ENCODE measurements around the gene POR.
A peak's percentile ranks its signal among the peaks of the same experiment; 100 is the strongest.

POR gene

DNA sequence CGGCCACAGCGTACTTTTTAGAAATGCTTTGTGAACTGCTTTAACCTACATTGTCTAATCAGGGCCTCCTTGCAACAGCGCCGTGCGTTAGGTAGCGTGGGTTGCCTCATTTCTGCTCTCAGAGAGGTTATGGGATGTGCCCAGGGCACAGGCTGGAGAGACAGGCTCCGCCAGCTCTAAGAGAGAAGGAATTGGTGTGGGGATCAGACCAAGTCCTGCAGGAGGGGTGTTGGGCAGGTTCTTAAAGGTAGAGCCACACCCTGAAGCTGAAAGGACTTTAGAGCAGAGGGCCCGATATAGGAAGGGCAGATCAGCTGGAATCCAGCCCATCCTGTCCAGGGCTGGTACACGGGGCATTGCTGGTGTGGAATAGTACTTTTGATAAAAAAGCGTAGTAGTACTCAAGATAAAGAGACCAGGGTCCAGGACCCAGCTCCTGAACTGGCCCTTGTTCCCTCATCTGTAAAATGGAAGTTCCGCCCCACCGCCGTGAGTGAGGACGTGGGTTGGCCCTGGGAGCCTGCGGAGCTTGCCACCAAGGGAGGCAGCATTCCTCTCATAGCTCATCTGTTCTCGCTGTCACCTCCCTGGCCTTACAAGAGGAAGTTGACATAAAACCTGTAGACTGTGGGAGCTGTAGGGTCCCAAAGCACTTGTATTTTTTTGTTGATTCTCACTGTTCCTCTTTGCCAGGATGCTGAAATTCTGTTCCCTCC lies 42.2 kb downstream of the POR start:
- Mint-ChIP-seq H3K27me3 (no peaks in the 10 kb centered on the region), H3K4me1 (peaks cover 4% of the 10 kb centered on the region), H3K9me3 (no peaks in the 10 kb centered on the region), H3K27ac (ENCODE audit: low read depth) (no peak overlapping the region), H3K36me3 (ENCODE audit: insufficient read depth) (peaks cover 20% of the 10 kb centered on the region), H3K4me3 (no peak overlapping the region)
- ATAC-seq (replicated peaks; ENCODE audit: extremely low read depth, poor library complexity, severe bottlenecking) = no peak
- no peak for DNase-seq (ENCODE audit: low spot score in 2 of 2)

DNA sequence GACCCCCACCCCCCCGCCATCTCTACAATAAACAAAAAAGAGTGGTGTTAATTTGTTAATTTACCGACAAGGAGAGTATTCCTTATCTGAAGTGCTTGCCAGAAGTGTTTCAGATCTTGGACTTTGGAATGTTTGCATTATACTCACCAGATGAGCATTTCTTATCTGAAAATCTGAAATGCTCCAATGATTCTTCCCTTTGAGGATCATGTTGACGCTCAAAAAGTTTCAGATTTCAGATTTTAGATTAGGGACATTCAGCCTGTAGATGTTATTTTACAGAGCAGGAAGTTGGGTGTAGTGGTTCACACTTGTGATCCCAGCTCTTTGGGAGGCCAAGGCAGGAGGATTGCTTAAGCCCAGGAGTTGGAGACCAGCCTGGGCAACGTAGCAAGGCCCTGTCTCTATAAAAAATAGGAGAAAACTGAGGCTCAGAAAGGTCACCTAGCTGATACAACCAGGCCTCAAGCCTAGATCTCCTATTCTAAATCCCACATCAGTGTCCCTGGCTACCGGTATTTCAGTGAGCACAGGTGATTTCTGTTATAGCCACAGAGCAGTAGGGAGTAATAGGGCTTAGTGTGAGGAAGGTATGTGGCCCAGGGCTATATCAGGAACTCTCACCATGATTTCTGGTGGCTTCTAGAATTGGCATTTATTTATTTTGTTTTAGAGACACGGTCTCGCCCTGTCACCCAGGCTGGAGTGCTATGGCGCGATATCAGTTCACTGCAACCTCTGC lies 44.0 kb downstream of the POR start:
- Mint-ChIP-seq H3K36me3 (ENCODE audit: insufficient read depth) (peaks cover 22% of the 10 kb centered on the region), H3K27me3 (no peaks in the 10 kb centered on the region), H3K4me3 (no peak overlapping the region), H3K4me1 (peaks cover 10% of the 10 kb centered on the region), H3K27ac (ENCODE audit: low read depth) (no peak overlapping the region), H3K9me3 (no peaks in the 10 kb centered on the region)
- no peak for DNase-seq (ENCODE audit: low spot score in 2 of 2)
- ATAC-seq (replicated peaks; ENCODE audit: extremely low read depth, poor library complexity, severe bottlenecking) = no peak

DNA sequence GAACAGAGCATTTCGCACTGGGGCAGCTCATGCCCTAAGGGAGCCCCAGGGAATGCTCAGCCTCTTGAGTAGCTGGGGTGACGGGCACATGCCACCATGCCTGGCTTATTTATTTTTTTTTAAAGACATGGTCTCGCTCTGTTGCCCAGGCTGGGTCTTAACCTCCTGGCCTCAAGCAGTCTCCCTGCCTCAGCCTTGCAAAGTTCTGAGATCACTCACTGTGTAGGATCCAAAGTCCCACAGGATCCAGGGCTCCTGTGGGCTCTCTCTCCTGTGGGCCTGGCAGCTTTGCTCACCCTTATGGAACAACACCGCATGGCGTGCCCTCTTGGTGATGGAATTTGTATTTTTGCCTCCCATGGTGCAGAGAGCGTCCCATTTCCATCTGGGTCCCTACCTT lies 45.4 kb downstream of the POR start:
- peaks cover 7% of the 10 kb centered on the region for H3K4me1 Mint-ChIP-seq
- H3K4me3 Mint-ChIP-seq = no peak overlapping the region
- H3K27me3 Mint-ChIP-seq = no peaks in the 10 kb centered on the region
- no peaks in the 10 kb centered on the region for H3K9me3 Mint-ChIP-seq
- H3K27ac Mint-ChIP-seq (ENCODE audit: low read depth) = no peak overlapping the region
- ATAC-seq (replicated peaks; ENCODE audit: extremely low read depth, poor library complexity, severe bottlenecking) (no peak), DNase-seq (ENCODE audit: low spot score in 2 of 2) (no peak)
- H3K36me3 Mint-ChIP-seq (ENCODE audit: insufficient read depth) = peaks cover 15% of the 10 kb centered on the region

DNA sequence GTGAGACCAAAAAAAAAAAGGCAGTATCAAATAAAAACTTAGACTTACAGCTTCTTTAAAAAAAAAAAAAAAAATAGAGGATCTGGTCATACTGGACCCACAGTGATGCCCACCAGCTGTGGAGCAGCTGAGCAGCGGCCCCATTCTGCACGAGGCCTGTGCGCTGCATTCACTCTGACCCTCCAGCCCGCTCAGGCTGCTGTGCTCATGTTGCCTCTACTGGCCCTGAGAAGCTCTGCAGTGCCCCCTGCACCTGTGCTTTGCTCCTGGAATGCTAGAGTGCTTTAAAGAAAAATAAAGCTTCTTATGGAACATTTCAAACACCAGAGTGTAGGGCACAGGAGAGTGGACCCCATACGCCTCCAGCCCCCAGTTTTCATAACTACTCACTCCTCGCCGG lies 46.3 kb downstream of the POR start:
- H3K36me3 Mint-ChIP-seq (ENCODE audit: insufficient read depth) = peaks cover 10% of the 10 kb centered on the region
- ATAC-seq (replicated peaks; ENCODE audit: extremely low read depth, poor library complexity, severe bottlenecking) = no peak

DNA sequence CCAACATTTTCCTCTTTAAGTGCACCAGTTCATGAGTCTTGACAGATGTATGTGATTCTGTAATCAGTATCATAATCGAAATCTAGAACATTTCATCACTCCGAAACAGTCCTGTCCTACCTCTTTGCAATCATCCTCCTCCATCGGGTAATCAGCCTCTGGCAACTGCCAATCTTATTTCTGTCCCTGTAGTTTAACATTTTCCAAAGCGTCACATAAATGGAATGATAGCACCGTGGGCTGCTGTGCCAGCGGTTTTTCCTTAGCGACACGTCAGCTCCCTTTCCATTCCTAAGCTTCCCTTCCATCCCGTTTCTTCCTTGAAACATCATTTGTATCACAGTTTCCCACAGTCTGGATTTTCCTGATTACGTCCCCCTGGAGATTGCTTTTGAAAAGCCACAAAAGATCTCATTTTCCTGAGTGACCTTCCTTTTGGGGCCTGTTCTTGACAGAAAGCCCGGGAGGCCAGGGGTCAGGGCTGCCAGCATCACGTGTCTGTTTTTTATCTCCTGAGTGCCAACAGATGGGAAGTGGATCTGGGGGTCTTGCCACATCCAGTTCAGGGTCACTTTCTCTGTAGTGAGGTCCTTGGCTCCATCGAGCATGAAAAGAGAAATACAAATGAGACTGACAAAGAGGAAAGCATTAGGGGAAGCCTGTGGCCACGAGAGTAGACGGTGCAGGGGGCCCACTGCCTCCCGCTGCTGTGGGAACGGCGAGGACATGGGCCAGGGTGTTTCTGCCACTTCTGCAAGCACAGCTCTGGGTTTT lies 47.8 kb downstream of the POR start:
- peaks cover 12% of the 10 kb centered on the region for H3K36me3 Mint-ChIP-seq (ENCODE audit: insufficient read depth)

More for the DNA sequence above, 46.3 kb downstream of the POR start:
- no peak overlapping the region for H3K27ac Mint-ChIP-seq (ENCODE audit: low read depth)
- H3K9me3 Mint-ChIP-seq = no peaks in the 10 kb centered on the region
- DNase-seq (ENCODE audit: low spot score in 2 of 2) = no peak
- no peaks in the 10 kb centered on the region for H3K27me3 Mint-ChIP-seq
- H3K4me1 Mint-ChIP-seq = peaks cover 7% of the 10 kb centered on the region
- H3K4me3 Mint-ChIP-seq = no peak overlapping the region

DNA sequence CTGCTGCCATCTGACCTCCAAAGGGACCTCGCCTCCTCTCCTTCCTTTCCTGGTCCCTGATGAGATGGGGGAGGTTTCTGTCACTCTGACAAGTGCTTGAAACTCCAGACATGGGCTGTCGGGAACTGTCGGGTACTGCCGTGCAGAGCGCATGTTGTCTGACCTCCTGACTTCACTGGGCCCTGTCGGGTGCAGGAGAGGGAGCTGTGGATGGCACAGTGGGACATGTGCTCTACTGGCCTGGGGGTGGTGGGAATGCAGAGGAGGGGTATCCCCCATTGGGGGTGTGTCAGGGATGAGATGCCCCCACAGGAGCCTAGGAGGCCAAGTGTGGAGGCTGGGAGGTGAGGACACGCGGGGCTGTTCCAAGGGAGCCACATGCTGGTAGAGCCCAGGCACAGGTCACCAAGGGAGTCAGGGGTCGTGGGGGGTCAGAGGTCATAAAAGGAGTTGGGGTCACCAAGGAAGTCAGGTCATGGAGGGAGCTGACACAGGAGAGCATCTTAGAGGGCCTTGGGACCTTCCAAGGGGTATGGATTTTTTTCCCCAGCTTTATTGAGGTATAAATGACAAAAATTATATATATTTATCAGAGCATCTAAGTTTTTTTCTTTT lies 48.5 kb downstream of the POR start:
- DNase-seq (ENCODE audit: low spot score in 2 of 2) = no peak
- H3K36me3 Mint-ChIP-seq (ENCODE audit: insufficient read depth) = peaks cover 12% of the 10 kb centered on the region
- no peaks in the 10 kb centered on the region for H3K9me3 Mint-ChIP-seq
- no peak overlapping the region for H3K4me3 Mint-ChIP-seq
- H3K27me3 Mint-ChIP-seq = no peaks in the 10 kb centered on the region
- ATAC-seq (replicated peaks; ENCODE audit: extremely low read depth, poor library complexity, severe bottlenecking) = no peak
- no peak overlapping the region for H3K27ac Mint-ChIP-seq (ENCODE audit: low read depth)
- peaks cover 7% of the 10 kb centered on the region for H3K4me1 Mint-ChIP-seq

More for the DNA sequence above, 47.8 kb downstream of the POR start:
- ATAC-seq (replicated peaks; ENCODE audit: extremely low read depth, poor library complexity, severe bottlenecking) = no peak
- Mint-ChIP-seq H3K9me3 (no peaks in the 10 kb centered on the region), H3K4me3 (no peak overlapping the region), H3K4me1 (peaks cover 7% of the 10 kb centered on the region), H3K27ac (ENCODE audit: low read depth) (peak overlapping the region; percentile 47), H3K27me3 (no peaks in the 10 kb centered on the region)
- DNase-seq (ENCODE audit: low spot score in 2 of 2) = no peak

DNA sequence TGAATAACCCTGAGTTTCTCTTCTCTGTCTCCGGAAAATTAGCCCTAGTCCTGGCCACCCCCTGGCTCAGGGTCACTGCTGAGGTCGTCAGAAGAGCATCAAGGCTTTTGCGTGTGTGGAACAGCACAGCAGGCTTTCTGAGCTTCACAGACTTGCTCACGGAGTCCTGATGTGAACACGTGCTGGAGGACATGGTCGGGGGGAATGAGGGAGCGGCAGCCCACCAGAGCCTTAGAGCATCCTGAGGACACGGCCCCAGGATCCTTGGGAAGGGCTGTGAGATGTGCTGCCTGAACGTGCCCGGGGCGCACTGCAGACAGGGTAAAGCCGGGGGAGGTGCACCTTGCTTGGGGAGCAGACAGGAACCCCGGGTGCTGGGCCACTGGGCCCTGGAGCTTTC lies 50.7 kb downstream of the POR start:
- Mint-ChIP-seq H3K4me1 (peaks cover 7% of the 10 kb centered on the region), H3K9me3 (no peaks in the 10 kb centered on the region), H3K27me3 (no peaks in the 10 kb centered on the region), H3K4me3 (no peak overlapping the region), H3K36me3 (ENCODE audit: insufficient read depth) (peaks cover 6% of the 10 kb centered on the region), H3K27ac (ENCODE audit: low read depth) (no peak overlapping the region)
- DNase-seq (ENCODE audit: low spot score in 2 of 2) = no peak
- ATAC-seq (replicated peaks; ENCODE audit: extremely low read depth, poor library complexity, severe bottlenecking) = no peak

DNA sequence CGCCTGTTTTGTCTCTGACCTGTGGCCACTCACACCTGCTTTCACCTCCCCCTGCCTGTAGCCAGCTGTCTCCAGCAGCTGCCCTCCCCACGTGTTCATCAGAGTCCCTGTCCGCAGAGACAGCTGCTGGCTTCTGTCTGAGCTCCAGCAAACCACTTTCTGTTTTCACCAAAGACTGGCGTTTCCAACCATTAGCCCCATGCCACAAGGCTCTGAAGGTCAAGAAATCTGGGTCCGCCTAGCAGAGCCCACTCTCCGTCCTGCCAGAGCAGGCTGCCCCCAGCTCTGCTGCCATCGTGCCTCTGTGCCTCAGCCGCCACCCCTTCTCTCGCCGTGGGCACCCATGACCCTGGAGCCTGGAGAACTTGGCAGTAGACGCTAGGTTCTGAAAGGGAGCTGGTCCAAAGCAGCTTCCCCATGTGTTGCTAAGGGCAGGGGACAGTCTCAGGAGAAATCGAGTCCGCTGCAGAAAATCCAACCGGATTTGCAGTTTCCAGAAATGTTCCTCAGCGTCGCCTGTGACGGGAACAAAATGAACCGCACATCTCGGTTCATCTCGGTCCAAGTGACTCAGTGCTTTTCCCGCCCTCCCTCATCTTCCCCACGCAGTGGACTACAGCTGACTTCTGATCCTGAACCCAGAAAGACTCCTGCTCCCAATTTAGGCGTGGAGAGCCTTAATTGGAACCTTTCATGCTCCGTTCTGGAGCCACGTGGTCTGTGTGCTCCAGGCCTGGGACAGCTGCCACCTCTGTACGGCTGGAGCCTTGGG lies 51.4 kb downstream of the POR start:
- Mint-ChIP-seq H3K4me1 (peaks cover 7% of the 10 kb centered on the region), H3K36me3 (ENCODE audit: insufficient read depth) (peaks cover 6% of the 10 kb centered on the region), H3K27ac (ENCODE audit: low read depth) (no peak overlapping the region), H3K4me3 (no peak overlapping the region), H3K9me3 (no peaks in the 10 kb centered on the region), H3K27me3 (no peaks in the 10 kb centered on the region)
- DNase-seq (ENCODE audit: low spot score in 2 of 2) = no peak
- no peak for ATAC-seq (replicated peaks; ENCODE audit: extremely low read depth, poor library complexity, severe bottlenecking)

DNA sequence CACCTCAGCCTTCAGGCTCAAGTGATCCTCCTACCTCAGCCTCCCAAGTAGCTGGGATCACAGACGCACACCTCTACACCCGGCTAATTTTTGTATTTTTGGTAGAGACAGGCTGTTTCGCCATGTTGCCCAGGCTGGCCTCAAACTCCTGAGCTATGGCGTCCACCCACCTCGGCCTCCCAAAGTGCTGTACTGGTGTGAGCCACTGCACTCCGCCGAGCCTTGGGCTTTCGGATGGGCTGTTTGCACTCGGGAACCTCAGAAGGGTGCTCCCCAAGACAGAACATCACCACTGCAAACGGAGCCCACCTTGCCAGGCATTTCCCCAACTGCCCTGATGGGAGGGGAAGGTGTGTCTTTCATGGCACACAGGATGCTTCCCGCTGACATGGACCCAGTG lies 52.1 kb downstream of the POR start:
- H3K4me1 Mint-ChIP-seq = peaks cover 12% of the 10 kb centered on the region
- peaks cover 6% of the 10 kb centered on the region for H3K36me3 Mint-ChIP-seq (ENCODE audit: insufficient read depth)
- H3K4me3 Mint-ChIP-seq = no peak overlapping the region
- no peaks in the 10 kb centered on the region for H3K9me3 Mint-ChIP-seq
- ATAC-seq (replicated peaks; ENCODE audit: extremely low read depth, poor library complexity, severe bottlenecking) (no peak), DNase-seq (ENCODE audit: low spot score in 2 of 2) (no peak)
- H3K27ac Mint-ChIP-seq (ENCODE audit: low read depth) = no peak overlapping the region
- H3K27me3 Mint-ChIP-seq = no peaks in the 10 kb centered on the region

DNA sequence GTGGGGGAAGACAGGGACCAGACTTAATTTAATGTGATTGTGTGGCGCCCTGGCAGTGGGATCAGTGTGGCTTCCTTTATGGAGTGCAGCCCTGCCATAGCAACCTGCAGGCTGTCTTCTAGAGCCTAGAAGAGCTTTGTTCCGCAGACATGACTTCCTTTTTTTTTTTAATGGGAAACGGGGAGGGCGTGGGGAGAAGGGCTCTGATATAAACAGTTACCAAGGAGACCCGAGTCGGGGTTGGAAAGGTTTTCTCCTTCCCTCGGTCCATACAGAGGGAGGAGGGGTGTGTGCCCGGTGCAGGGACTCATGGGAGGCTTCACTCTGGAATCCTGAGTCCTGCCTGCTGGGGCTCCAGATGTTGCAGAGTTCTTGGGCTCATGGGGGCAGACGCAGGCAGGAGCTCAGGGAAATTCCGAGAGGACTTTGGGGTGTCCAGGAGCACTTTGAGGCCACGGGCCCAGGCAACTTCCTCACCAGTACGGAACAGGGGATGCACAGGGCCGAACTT lies 52.6 kb downstream of the POR start:
- no peaks in the 10 kb centered on the region for H3K27me3 Mint-ChIP-seq
- no peak for ATAC-seq (replicated peaks; ENCODE audit: extremely low read depth, poor library complexity, severe bottlenecking)
- no peak overlapping the region for H3K4me3 Mint-ChIP-seq
- DNase-seq (ENCODE audit: low spot score in 2 of 2) = no peak
- no peaks in the 10 kb centered on the region for H3K9me3 Mint-ChIP-seq
- H3K36me3 Mint-ChIP-seq (ENCODE audit: insufficient read depth) = peaks cover 8% of the 10 kb centered on the region
- H3K4me1 Mint-ChIP-seq = peaks cover 12% of the 10 kb centered on the region
- H3K27ac Mint-ChIP-seq (ENCODE audit: low read depth) = no peak overlapping the region

DNA sequence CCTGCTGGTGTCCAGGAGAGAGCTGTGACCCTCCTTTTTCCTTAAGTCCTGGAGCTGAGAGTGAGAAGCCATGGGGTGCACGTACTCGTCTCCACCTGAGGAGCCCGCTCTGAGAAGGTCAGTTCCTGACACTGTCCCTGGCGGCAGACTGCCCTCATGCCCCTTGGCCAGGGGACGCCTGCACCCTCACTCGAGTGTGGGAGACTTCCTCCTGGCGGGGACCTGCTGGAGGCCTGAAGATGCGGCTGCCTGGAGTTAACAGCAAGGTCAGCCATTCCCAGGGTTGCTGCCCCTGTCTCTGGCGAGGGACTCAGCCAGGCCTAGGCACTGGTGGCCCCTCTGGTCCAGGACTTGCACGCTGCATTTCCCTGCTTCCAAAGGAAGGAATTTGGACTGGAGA lies 53.1 kb downstream of the POR start:
- Mint-ChIP-seq H3K4me3 (no peak overlapping the region), H3K36me3 (ENCODE audit: insufficient read depth) (peaks cover 10% of the 10 kb centered on the region), H3K27me3 (no peaks in the 10 kb centered on the region), H3K27ac (ENCODE audit: low read depth) (no peak overlapping the region), H3K4me1 (peaks cover 12% of the 10 kb centered on the region), H3K9me3 (no peaks in the 10 kb centered on the region)
- DNase-seq (ENCODE audit: low spot score in 2 of 2) = no peak
- no peak for ATAC-seq (replicated peaks; ENCODE audit: extremely low read depth, poor library complexity, severe bottlenecking)

DNA sequence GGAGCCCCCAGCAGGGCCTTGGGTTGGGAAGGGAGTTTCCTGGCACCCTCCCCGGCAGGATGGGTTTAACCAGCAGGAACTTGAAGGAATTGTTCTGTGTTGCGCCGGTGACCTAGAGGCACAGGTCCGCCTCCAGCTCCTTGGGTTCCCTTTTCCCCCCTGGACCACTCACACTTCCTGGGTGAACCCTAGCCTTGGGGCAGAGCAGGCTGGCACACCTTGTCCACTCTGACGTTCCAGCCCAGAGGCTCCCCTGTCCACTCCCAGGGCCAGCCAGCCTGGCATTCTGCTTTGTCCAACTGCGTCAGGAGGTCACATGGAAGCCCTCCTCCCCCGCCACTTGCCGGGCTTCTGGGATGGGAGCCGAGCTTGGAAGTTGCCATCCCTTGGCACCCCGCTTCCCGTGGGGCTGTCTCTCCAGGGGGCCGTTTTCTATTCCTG lies 53.6 kb downstream of the POR start:
- no peak overlapping the region for H3K27ac Mint-ChIP-seq (ENCODE audit: low read depth)
- H3K36me3 Mint-ChIP-seq (ENCODE audit: insufficient read depth) = peaks cover 13% of the 10 kb centered on the region
- DNase-seq (ENCODE audit: low spot score in 2 of 2) (no peak), ATAC-seq (replicated peaks; ENCODE audit: extremely low read depth, poor library complexity, severe bottlenecking) (no peak)
- no peak overlapping the region for H3K4me3 Mint-ChIP-seq
- H3K9me3 Mint-ChIP-seq = no peaks in the 10 kb centered on the region
- no peaks in the 10 kb centered on the region for H3K27me3 Mint-ChIP-seq
- peaks cover 7% of the 10 kb centered on the region for H3K4me1 Mint-ChIP-seq
